Peyer's patch (tissue), 4 donors: Measurements from ENCODE around the gene BAZ1A.

Experiments used
- POLR2A ChIP-seq, 2 donors: fragments of 450-650 bp; IDR thresholded peaks; one replicate each; pipeline ENCODE4 v1.5.1; 2017; ENCODE audit warnings: antibody characterized with exemption in 2 of 2, mild to moderate bottlenecking in 2 of 2, moderate library complexity in 2 of 2
- TF ChIP-seq, protein P1 (sequence below), 6 experiments: fragments of 450-650 bp in 4 of 6; fragments of 200-600 bp in 2 of 6; sonication (generic) in 1 of 6; IDR thresholded peaks; one replicate each; pipeline ENCODE4 v1.5.1; 2017 to 2019; ENCODE audit warnings: antibody characterized with exemption in 6 of 6, mild to moderate bottlenecking in 3 of 6, moderate library complexity in 1 of 6

- TF ChIP-seq, protein P1, sequence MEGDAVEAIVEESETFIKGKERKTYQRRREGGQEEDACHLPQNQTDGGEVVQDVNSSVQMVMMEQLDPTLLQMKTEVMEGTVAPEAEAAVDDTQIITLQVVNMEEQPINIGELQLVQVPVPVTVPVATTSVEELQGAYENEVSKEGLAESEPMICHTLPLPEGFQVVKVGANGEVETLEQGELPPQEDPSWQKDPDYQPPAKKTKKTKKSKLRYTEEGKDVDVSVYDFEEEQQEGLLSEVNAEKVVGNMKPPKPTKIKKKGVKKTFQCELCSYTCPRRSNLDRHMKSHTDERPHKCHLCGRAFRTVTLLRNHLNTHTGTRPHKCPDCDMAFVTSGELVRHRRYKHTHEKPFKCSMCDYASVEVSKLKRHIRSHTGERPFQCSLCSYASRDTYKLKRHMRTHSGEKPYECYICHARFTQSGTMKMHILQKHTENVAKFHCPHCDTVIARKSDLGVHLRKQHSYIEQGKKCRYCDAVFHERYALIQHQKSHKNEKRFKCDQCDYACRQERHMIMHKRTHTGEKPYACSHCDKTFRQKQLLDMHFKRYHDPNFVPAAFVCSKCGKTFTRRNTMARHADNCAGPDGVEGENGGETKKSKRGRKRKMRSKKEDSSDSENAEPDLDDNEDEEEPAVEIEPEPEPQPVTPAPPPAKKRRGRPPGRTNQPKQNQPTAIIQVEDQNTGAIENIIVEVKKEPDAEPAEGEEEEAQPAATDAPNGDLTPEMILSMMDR (IDR thresholded peaks at IDR 0.05): no peak
- no peak for TF ChIP-seq POLR2A (IDR thresholded peaks at IDR 0.05)
These were observed 8.8 kb upstream of the BAZ1A start for GRCh38 chr14:34883954-34884353.
